IMR-90 (cell line): ENCODE results near the gene SCP2D1. TPM values are rescaled to one million over a fixed set of nuclear protein-coding genes. Genes with fewer than 3 reads are reported as not detected.

ENCODE experiments used
- ATAC-seq: fragments of 200-7000 bp; cut with Tn5 transposase; 2 replicates; pipeline ENCODE4 v1.9.1; 2020; ENCODE audit warnings: low read depth, mild to moderate bottlenecking, moderate library complexity
- BruUV-seq: library from RNA; stranded (reverse); fragments of 400-500 nt; replicated peaks from 2 replicates; lab custom pipeline; 2021; lab: Mats Ljungman, UMichigan
- CTCF ChIA-PET: fragments of 300-600 bp; formaldehyde crosslinking; extraction: SDS; loops from one replicate; lab custom pipeline; 2021; ENCODE audit warnings: antibody characterized with exemption; lab: Yijun Ruan, JAX
- POLR2A ChIA-PET: fragments of 300-600 bp; sonication (Branson Sonifier 250); formaldehyde crosslinking; loops from one replicate; lab custom pipeline; 2022; ENCODE audit warnings: antibody characterized with exemption; ENCODE audit not compliant: unreplicated experiment; lab: Charles Lee
- DNase-seq: peaks from one replicate; pipeline ENCODE4 v3.0.0; 2013
- H2AFZ ChIP-seq: replicated peaks from 2 replicates; pipeline ENCODE3; 2013; ENCODE audit warnings: low read length, mild to moderate bottlenecking; ENCODE audit not compliant: poor library complexity
- H2AK5ac ChIP-seq: 2 replicates; pipeline ENCODE4 v1.6.1; 2013; ENCODE audit warnings: low read depth, low read length, inconsistent platforms
- H2AK9ac ChIP-seq: replicated peaks from 2 replicates; pipeline ENCODE3; 2013; ENCODE audit warnings: mild to moderate bottlenecking, low read depth, low read length, moderate library complexity; ENCODE audit not compliant: poor library complexity
- H2BK120ac ChIP-seq: 2 replicates; pipeline ENCODE4 v1.6.1; 2013; ENCODE audit warnings: low read depth, low read length, inconsistent platforms
- H2BK15ac ChIP-seq: 3 replicates; pipeline ENCODE4 v1.6.1; 2013; ENCODE audit warnings: low read depth, low read length, inconsistent platforms
- H2BK20ac ChIP-seq: 2 replicates; pipeline ENCODE4 v1.6.1; 2013; ENCODE audit warnings: low read depth, mild to moderate bottlenecking, inconsistent platforms, low read length, moderate library complexity
- H2BK5ac ChIP-seq: 2 replicates; pipeline ENCODE4 v1.6.1; 2013; ENCODE audit warnings: mild to moderate bottlenecking, low read depth, low read length, inconsistent platforms; ENCODE audit not compliant: poor library complexity, severe bottlenecking
- H3K14ac ChIP-seq: replicated peaks from 2 replicates; pipeline ENCODE4 v1.6.1; 2013; ENCODE audit warnings: low read depth, low read length, inconsistent platforms
- H3K18ac ChIP-seq: 2 replicates; pipeline ENCODE4 v1.6.1; 2013; ENCODE audit warnings: low read depth, low read length, control low read depth
- H3K23ac ChIP-seq: 2 replicates; pipeline ENCODE4 v1.6.1; 2013; ENCODE audit warnings: low read depth, low read length, inconsistent platforms
- H3K27ac ChIP-seq: 2 replicates; pipeline ENCODE4 v1.5.1; 2013; ENCODE audit warnings: mild to moderate bottlenecking, control low read depth, low read length; ENCODE audit not compliant: insufficient read depth
- H3K27me3 ChIP-seq: 2 replicates; pipeline ENCODE4 v1.6.1; 2013; ENCODE audit warnings: low read length; ENCODE audit not compliant: control insufficient read depth, insufficient read depth
- H3K36me3 ChIP-seq: 2 replicates; pipeline ENCODE4 v1.6.1; 2013; ENCODE audit warnings: low read length, mixed read lengths; ENCODE audit not compliant: control insufficient read depth, insufficient read depth
- H3K4ac ChIP-seq: 2 replicates; pipeline ENCODE4 v1.6.1; 2013; ENCODE audit warnings: low read depth, low read length, inconsistent platforms
- H3K4me1 ChIP-seq: 2 replicates; pipeline ENCODE4 v1.6.1; 2013; ENCODE audit warnings: low read length, mixed read lengths; ENCODE audit not compliant: control insufficient read depth, insufficient read depth
- H3K4me2 ChIP-seq: 2 replicates; pipeline ENCODE4 v1.6.1; 2013; ENCODE audit warnings: low read depth, mild to moderate bottlenecking, control low read depth, low read length, moderate library complexity
- H3K4me3 ChIP-seq: 2 replicates; pipeline ENCODE4 v1.5.1; 2013; ENCODE audit warnings: low read depth, mild to moderate bottlenecking, control low read depth, low read length, moderate library complexity; ENCODE audit not compliant: insufficient read depth
- H3K56ac ChIP-seq: 2 replicates; pipeline ENCODE4 v1.6.1; 2013; ENCODE audit warnings: low read length, inconsistent platforms; ENCODE audit not compliant: insufficient read depth; ENCODE audit errors: extremely low read depth
- H3K79me1 ChIP-seq, 2 experiments: 2 replicates each; pipeline ENCODE4 v1.6.1; 2013; ENCODE audit warnings: low read length in 2 of 2, inconsistent platforms in 1 of 2, low read depth in 1 of 2
- H3K9ac ChIP-seq: 2 replicates; pipeline ENCODE4 v1.6.1; 2013; ENCODE audit warnings: low read depth, low read length, control low read depth
- H3K9me1 ChIP-seq: 2 replicates; pipeline ENCODE4 v1.6.1; 2013; ENCODE audit warnings: low read length, inconsistent platforms; ENCODE audit not compliant: insufficient read depth
- H3K9me3 ChIP-seq: 2 replicates; pipeline ENCODE4 v1.6.1; 2013; ENCODE audit warnings: low read length; ENCODE audit not compliant: control insufficient read depth, insufficient read depth
- H4K20me1 ChIP-seq: 2 replicates; pipeline ENCODE4 v1.6.1; 2013; ENCODE audit warnings: low read length, inconsistent platforms; ENCODE audit not compliant: insufficient read depth
- H4K5ac ChIP-seq: 2 replicates; pipeline ENCODE4 v1.6.1; 2013; ENCODE audit warnings: mild to moderate bottlenecking, low read depth, low read length, control low read depth
- H4K8ac ChIP-seq, 2 experiments: 2 replicates each; pipeline ENCODE4 v1.6.1; 2013; ENCODE audit warnings: low read depth in 2 of 2, low read length in 2 of 2, control low read depth in 1 of 2, inconsistent platforms in 1 of 2
- H4K91ac ChIP-seq: 2 replicates; pipeline ENCODE4 v1.6.1; 2013; ENCODE audit warnings: low read depth, low read length, inconsistent platforms; ENCODE audit not compliant: insufficient read depth
- BHLHE40 ChIP-seq: fragments of 150-350 bp; IDR thresholded peaks from 2 replicates; pipeline ENCODE4 v1.6.1; 2016; ENCODE audit warnings: mild to moderate bottlenecking, low read depth, low read length
- CHD1 ChIP-seq: IDR thresholded peaks from 2 replicates; pipeline ENCODE4 v1.6.1; 2012; ENCODE audit warnings: low read depth, low read length, improper control_type of control experiment
- RAD21 ChIP-seq: IDR thresholded peaks from 2 replicates; pipeline ENCODE4 v1.6.1; 2012; ENCODE audit warnings: low read length, improper control_type of control experiment
- RCOR1 ChIP-seq: IDR thresholded peaks from 2 replicates; pipeline ENCODE4 v1.6.1; 2012; ENCODE audit warnings: mild to moderate bottlenecking, low read length, improper control_type of control experiment; ENCODE audit not compliant: insufficient replicate concordance
- SMC3 ChIP-seq: fragments of 150-350 bp; IDR thresholded peaks from 2 replicates; pipeline ENCODE4 v1.6.1; 2016; ENCODE audit warnings: low read depth, mild to moderate bottlenecking, antibody characterized with exemption, low read length, moderate library complexity
- WGBS, 2 experiments: methylation state at CpG; one replicate each; pipeline versions ENCODE4 v1.1.5 to v1.1.7; 2013; ENCODE audit warnings: missing lambda C conversion rate in 2 of 2; ENCODE audit not compliant: insufficient read length in 1 of 2; ENCODE audit errors: extremely low coverage in 2 of 2; 5-methylcytosine and 5-hydroxymethylcytosine counted together
- dilution Hi-C: fragments of 300-500 bp; cut with HindIII; formaldehyde crosslinking; loops from one replicate; pipeline ENCODE4 v1.14.3; 2018; ENCODE audit warnings: low sequenced_read_pairs; ENCODE audit not compliant: unreplicated experiment
- in situ Hi-C: fragments of 300-500 bp; cut with MboI; formaldehyde crosslinking; loops from 3 replicates; pipeline ENCODE4 v1.14.3; 2019; ENCODE audit warnings: low sequenced_read_pairs, inconsistent platforms, mixed read lengths
- intact Hi-C: fragments of 100-400 bp; cut with micrococcal nuclease; formaldehyde crosslinking; loops from 2 replicates; pipeline ENCODE4 v1.10.0; 2022
- polyA plus RNA-seq, 3 experiments: library from polyadenylated mRNA; depleted of rRNA; stranded (reverse); fragments of >200 nt; gene quantifications; 2 replicates each; pipeline ENCODE4 v1.2.3, GENCODE V29; 2012; ENCODE audit warnings: low replicate concordance in 1 of 3
- total RNA-seq: library from RNA; depleted of rRNA; stranded (reverse); fragments of >200 nt; gene quantifications from 2 replicates; pipeline ENCODE4 v1.2.3, GENCODE V29; 2012
- TF ChIP-seq, protein P1 (sequence below): conservative IDR thresholded peaks from 2 replicates; pipeline ENCODE4 v1.5.1; 2012; ENCODE audit warnings: mild to moderate bottlenecking, low read depth, low read length, improper control_type of control experiment

SCP2D1 gene
- total and polyA plus RNA-seq, 2 of the 4 experiments (the other 2 are of a cell fraction) = not detected

DNA sequence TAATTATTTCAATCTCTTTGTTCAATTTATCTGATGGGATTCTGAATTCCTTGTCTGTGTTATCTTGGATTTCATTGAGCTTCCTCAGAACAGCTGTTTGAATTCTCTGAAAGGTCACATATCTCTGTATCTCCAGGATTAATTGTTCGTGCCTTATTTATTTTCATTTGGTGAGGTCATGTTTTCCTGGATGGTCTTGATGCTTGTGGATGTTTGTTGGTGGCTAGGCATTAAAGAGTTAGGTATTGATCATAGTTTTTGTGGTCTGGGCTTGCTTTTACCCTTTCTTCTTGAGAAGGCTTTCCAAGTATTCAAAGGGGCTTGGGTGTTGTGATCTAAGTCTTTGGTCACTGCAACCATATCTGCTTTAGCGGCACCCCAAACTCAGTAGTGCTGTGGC lies 39.4 kb upstream of the SCP2D1 start:
- Histone ChIP-seq H2BK5ac (no peak overlapping the region), H3K23ac (no peak overlapping the region), H3K36me3 (no peaks in the 10 kb centered on the region), H4K5ac (no peak overlapping the region), H2AK9ac (no peak overlapping the region), H3K4me1 (no peaks in the 10 kb centered on the region), H3K56ac (no peak overlapping the region), H3K9ac (no peak overlapping the region), H2AFZ (no peak overlapping the region), H3K4me3 (no peak overlapping the region), H2BK15ac (no peak overlapping the region), H3K9me1 (no peaks in the 10 kb centered on the region), H3K14ac (no peak overlapping the region), H3K9me3 (no peaks in the 10 kb centered on the region), H3K79me1 (no peaks in the 10 kb centered on the region), H3K27me3 (no peaks in the 10 kb centered on the region), H3K27ac (no peak overlapping the region), H2BK120ac (no peak overlapping the region), H4K91ac (no peak overlapping the region), H2AK5ac (no peak overlapping the region), H4K20me1 (no peaks in the 10 kb centered on the region), H4K8ac (no peak overlapping the region), H3K4me2 (no peak overlapping the region), H3K4ac (no peak overlapping the region), H3K18ac (no peak overlapping the region), H2BK20ac (no peak overlapping the region)
- no TSS peak for BruUV-seq
- in situ Hi-C loops (no loop called here), intact Hi-C loops (no loop called here), dilution Hi-C loops (no loop called here)
- WGBS, 2 experiments = no CpG with 5 or more reads among the region's 2 CpGs
- TF ChIP-seq SMC3 (no peak), RCOR1 (no peak), BHLHE40 (no peak), RAD21 (no peak), CHD1 (no peak)
- TF ChIP-seq, protein P1, sequence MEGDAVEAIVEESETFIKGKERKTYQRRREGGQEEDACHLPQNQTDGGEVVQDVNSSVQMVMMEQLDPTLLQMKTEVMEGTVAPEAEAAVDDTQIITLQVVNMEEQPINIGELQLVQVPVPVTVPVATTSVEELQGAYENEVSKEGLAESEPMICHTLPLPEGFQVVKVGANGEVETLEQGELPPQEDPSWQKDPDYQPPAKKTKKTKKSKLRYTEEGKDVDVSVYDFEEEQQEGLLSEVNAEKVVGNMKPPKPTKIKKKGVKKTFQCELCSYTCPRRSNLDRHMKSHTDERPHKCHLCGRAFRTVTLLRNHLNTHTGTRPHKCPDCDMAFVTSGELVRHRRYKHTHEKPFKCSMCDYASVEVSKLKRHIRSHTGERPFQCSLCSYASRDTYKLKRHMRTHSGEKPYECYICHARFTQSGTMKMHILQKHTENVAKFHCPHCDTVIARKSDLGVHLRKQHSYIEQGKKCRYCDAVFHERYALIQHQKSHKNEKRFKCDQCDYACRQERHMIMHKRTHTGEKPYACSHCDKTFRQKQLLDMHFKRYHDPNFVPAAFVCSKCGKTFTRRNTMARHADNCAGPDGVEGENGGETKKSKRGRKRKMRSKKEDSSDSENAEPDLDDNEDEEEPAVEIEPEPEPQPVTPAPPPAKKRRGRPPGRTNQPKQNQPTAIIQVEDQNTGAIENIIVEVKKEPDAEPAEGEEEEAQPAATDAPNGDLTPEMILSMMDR = no peak
- POLR2A ChIA-PET = no interaction called here
- DNase-seq (no peak), ATAC-seq (no peak)
- CTCF ChIA-PET = no interaction called here
